CD4-positive, alpha-beta T cell (primary cell): ENCODE measurements around the gene MRPL38. TPM values are rescaled to one million over a fixed set of nuclear protein-coding genes. Genes with fewer than 3 reads are reported as not detected.
"Not testable (repeated sequence)": the region's sequence is repeated elsewhere in the genome, so short reads cannot be mapped to it uniquely, and the experiment has no call there.

Experiments
- ATAC-seq: fragments of 200-7000 bp; cut with Tn5 transposase; one replicate; pipeline ENCODE4 v1.10.0; 2022; ENCODE audit warnings: mild to moderate bottlenecking; ENCODE audit not compliant: poor library complexity
- CTCF ChIA-PET: fragments of 350-600 bp; sonication (Branson Sonifier 250); formaldehyde crosslinking; loops from one replicate; lab custom pipeline; 2021; ENCODE audit warnings: antibody characterized with exemption, inconsistent platforms; lab: Charles Lee
- POLR2A ChIA-PET: fragments of 350-600 bp; sonication (Branson Sonifier 250); formaldehyde crosslinking; loops from one replicate; lab custom pipeline; 2021; ENCODE audit warnings: antibody characterized with exemption, inconsistent platforms; lab: Charles Lee
- DNase-seq, 14 experiments: peaks; one replicate each; pipeline ENCODE4 v3.0.0-alpha.2; 2013 to 2020; ENCODE audit warnings: mixed read lengths in 2 of 14
- H3K27ac ChIP-seq, 2 donors: one replicate each; pipeline versions ENCODE4 v1.5.1 to v1.7.0; 2013; ENCODE audit warnings: low read length in 2 of 2, low read depth in 1 of 2, mild to moderate bottlenecking in 1 of 2
- H3K27me3 ChIP-seq, 2 experiments: 1 replicate in 1 of 2; 2 replicates in 1 of 2; pipeline versions ENCODE4 v1.6.1 to v1.7.0; 2013; ENCODE audit warnings: low read length in 2 of 2, control low read depth in 1 of 2, mild to moderate bottlenecking in 1 of 2, moderate library complexity in 1 of 2; ENCODE audit not compliant: insufficient read depth in 2 of 2, control insufficient read depth in 1 of 2
- H3K36me3 ChIP-seq: one replicate; pipeline ENCODE4 v1.6.1; 2013; ENCODE audit warnings: low read length, control low read depth; ENCODE audit not compliant: insufficient read depth
- H3K4me1 ChIP-seq: one replicate; pipeline ENCODE4 v1.6.1; 2013; ENCODE audit warnings: low read length, control low read depth; ENCODE audit not compliant: insufficient read depth
- H3K4me3 ChIP-seq: one replicate; pipeline ENCODE4 v1.5.1; 2013; ENCODE audit warnings: mild to moderate bottlenecking, low read length, moderate library complexity
- H3K9me3 ChIP-seq, 2 experiments: 1 replicate in 1 of 2; 2 replicates in 1 of 2; pipeline versions ENCODE4 v1.6.1 to v1.7.0; 2013; ENCODE audit warnings: low read length in 2 of 2, mild to moderate bottlenecking in 2 of 2, control low read depth in 1 of 2, moderate library complexity in 1 of 2; ENCODE audit not compliant: control insufficient read depth in 1 of 2, insufficient read depth in 1 of 2
- H3K27ac Mint-ChIP-seq: one replicate; pipeline ENCODE4 v1.8.0; 2020; ENCODE audit warnings: mixed read lengths
- H3K27me3 Mint-ChIP-seq: one replicate; pipeline ENCODE4 v1.8.0; 2021; ENCODE audit warnings: mixed read lengths
- H3K36me3 Mint-ChIP-seq: one replicate; pipeline ENCODE4 v1.8.0; 2021; ENCODE audit warnings: low read depth, mixed read lengths
- H3K4me1 Mint-ChIP-seq: one replicate; pipeline ENCODE4 v1.8.0; 2021; ENCODE audit warnings: low read depth, mixed read lengths
- H3K4me3 Mint-ChIP-seq: one replicate; pipeline ENCODE4 v1.8.0; 2020; ENCODE audit warnings: mild to moderate bottlenecking, mixed read lengths
- H3K9me3 Mint-ChIP-seq: one replicate; pipeline ENCODE4 v1.8.0; 2020; ENCODE audit warnings: mixed read lengths
- CTCF ChIP-seq: fragments of 200-600 bp; IDR thresholded peaks from one replicate; pipeline ENCODE4 v1.8.0; 2022; ENCODE audit warnings: antibody characterized with exemption, mild to moderate bottlenecking
- intact Hi-C, 2 experiments: fragments of 100-400 bp; cut with DNase I in 1 of 2; cut with micrococcal nuclease in 1 of 2; formaldehyde crosslinking; loops; one replicate each; pipeline versions ENCODE4 v1.15.1 to v1.9.0; 2023 to 2025; cut with DNase I, micrococcal nuclease
- total RNA-seq, 174 experiments: library from RNA in 2 of 174; stranded (reverse) in 2 of 174; gene quantifications; one replicate each; pipeline ENCODE4 v1.2.3 and lab custom pipeline; 2021 to 2026

Gene MRPL38
- total RNA-seq, 2 experiments from 2014 or later, result 146 to 147 TPM

GRCh38 chr17:75854101-75854748 is 50.5 kb downstream of the MRPL38 start:
- no peak for ATAC-seq
- Histone ChIP-seq H3K4me3 (peak overlapping the region; percentile 82), H3K4me1 (peaks cover 48% of the 10 kb centered on the region), H3K9me3 (no peaks in the 10 kb centered on the region), H3K36me3 (peaks cover 25% of the 10 kb centered on the region), H3K27ac (peak overlapping the region; percentile 65), H3K27me3 (no peaks in the 10 kb centered on the region)
- intact Hi-C loops, result loop anchor here (2.0 to 10.0 kb wide), 3 partner anchors 51 to 329 kb away; partner anchors contain the start of genes LLGL2 (in 1 of the 2), MRPL38 (in 1 of the 2) and UNK (in 1 of the 2)
- peak in 3 of 14 experiments; percentile 37 to 57 (median 53) for DNase-seq
- no peaks in the 10 kb centered on the region for H3K9me3 Mint-ChIP-seq
- H3K36me3 Mint-ChIP-seq, result peaks cover 31% of the 10 kb centered on the region
- POLR2A ChIA-PET, result interaction anchor here (0.9 to 5.1 kb wide), 21 partner anchors 9 to 500 kb away, joined by 3 to 230 read pairs (median 13); partner anchors contain the start of genes MRPL38, TRIM47, TRIM65 and UNC13D
- no peak overlapping the region for H3K4me3 Mint-ChIP-seq
- peaks cover 29% of the 10 kb centered on the region for H3K4me1 Mint-ChIP-seq
- no peak for TF ChIP-seq CTCF
- CTCF ChIA-PET, result interaction anchor here (0.6 to 3.2 kb wide), 11 partner anchors 19 to 418 kb away, joined by 3 to 33 read pairs (median 6); partner anchors contain the start of genes CDK3, MRPL38, TRIM47 and TRIM65
- no peak overlapping the region for H3K27ac Mint-ChIP-seq
- H3K27me3 Mint-ChIP-seq, result no peaks in the 10 kb centered on the region

- no peak for TF ChIP-seq CTCF
- Mint-ChIP-seq H3K9me3 (no peaks in the 10 kb centered on the region), H3K4me1 (peaks cover 28% of the 10 kb centered on the region), H3K4me3 (peak overlapping the region; percentile 74), H3K27ac (no peak overlapping the region), H3K27me3 (no peaks in the 10 kb centered on the region), H3K36me3 (peaks cover 37% of the 10 kb centered on the region)
- no peaks in the 10 kb centered on the region for H3K9me3 ChIP-seq
- DNase-seq (no peak), ATAC-seq (no peak)
- H3K27me3 ChIP-seq, result no peaks in the 10 kb centered on the region
- H3K4me3 ChIP-seq, result no peak overlapping the region
- POLR2A ChIA-PET, result interaction anchor here (2.1 to 5.1 kb wide), 7 partner anchors 8 to 76 kb away, joined by 13 to 230 read pairs (median 111); partner anchors contain the start of genes TRIM47, TRIM65, UNC13D and UNK
- peaks cover 33% of the 10 kb centered on the region for H3K36me3 ChIP-seq
- intact Hi-C loops, result loop anchor here in 1 of 2 experiments (10.0 kb wide), 1 partner anchor 329 kb away; the partner anchor contains the start of gene LLGL2
- CTCF ChIA-PET, result interaction anchor here (0.6 to 3.2 kb wide), 5 partner anchors 25 to 417 kb away, joined by 3 to 18 read pairs (median 3); partner anchors contain the start of genes CDK3 and TRIM47
- no peak overlapping the region for H3K27ac ChIP-seq
- peaks cover 48% of the 10 kb centered on the region for H3K4me1 ChIP-seq
Observed at GRCh38 chr17:75853433-75853832, 51.3 kb downstream of the MRPL38 start.

GRCh38 chr17:75851693-75851991 is 53.0 kb downstream of the MRPL38 start:
- H3K9me3 Mint-ChIP-seq, H3K4me3 ChIP-seq, ATAC-seq, H3K27me3 ChIP-seq, DNase-seq, H3K27me3 Mint-ChIP-seq, H3K9me3 ChIP-seq, H3K27ac ChIP-seq: not testable (repeated sequence)
- Mint-ChIP-seq H3K4me1 (peaks cover 27% of the 10 kb centered on the region), H3K27ac (peak overlapping the region; percentile 55), H3K36me3 (peaks cover 54% of the 10 kb centered on the region), H3K4me3 (peak overlapping the region; percentile 45)
- Histone ChIP-seq H3K36me3 (peaks cover 51% of the 10 kb centered on the region), H3K4me1 (peaks cover 45% of the 10 kb centered on the region)
- intact Hi-C loops, result loop anchor here in 1 of 2 experiments (10.0 kb wide), 1 partner anchor 327 kb away; the partner anchor contains the start of gene LLGL2
- CTCF ChIA-PET, result interaction anchor here (0.9 kb wide), 1 partner anchor 44 kb away, joined by 3 read pairs; no protein-coding TSS in a partner anchor
- POLR2A ChIA-PET, result interaction anchor here (5.1 kb wide), 1 partner anchor 6 kb away, joined by 125 read pairs; the partner anchor contains the start of gene UNC13D
